Lower lobe of right lung (tissue), 2 donors: ENCODE measurements around the gene SH3GL3. TPM values are rescaled to one million over a fixed set of nuclear protein-coding genes. Genes with fewer than 3 reads are reported as not detected.

Experiments used
- ATAC-seq, 2 donors: fragments of 200-7000 bp; cut with Tn5 transposase; one replicate each; pipeline ENCODE4 v1.9.1; 2020 to 2022; ENCODE audit warnings: mild to moderate bottlenecking in 2 of 2, moderate library complexity in 2 of 2
- DNase-seq: peaks from one replicate; pipeline ENCODE4 v3.0.0-alpha.2; 2020
- H3K27ac ChIP-seq: fragments of 200-600 bp; one replicate; pipeline ENCODE4 v1.8.0; 2022
- H3K27me3 ChIP-seq: fragments of 200-600 bp; one replicate; pipeline ENCODE4 v1.8.0; 2022; ENCODE audit warnings: low read depth
- H3K36me3 ChIP-seq: fragments of 200-600 bp; one replicate; pipeline ENCODE4 v1.8.0; 2022; ENCODE audit warnings: mild to moderate bottlenecking
- H3K4me1 ChIP-seq: fragments of 200-600 bp; one replicate; pipeline ENCODE4 v1.8.0; 2022
- H3K4me3 ChIP-seq: fragments of 200-600 bp; one replicate; pipeline ENCODE4 v1.8.0; 2022; ENCODE audit warnings: mild to moderate bottlenecking
- H3K9me3 ChIP-seq: fragments of 200-600 bp; one replicate; pipeline ENCODE4 v1.8.0; 2022
- intact Hi-C: fragments of 100-400 bp; cut with DNase I; formaldehyde crosslinking; loops from one replicate; pipeline ENCODE4 v1.11.0; 2022
- total RNA-seq: library from RNA; stranded (reverse); fragmentation: NEBNext Ultra II Directional; extraction: Animal tissue kit (Norgen Biotek cat#: 25700); gene quantifications from one replicate; pipeline ENCODE4 v1.2.1, GENCODE V29; 2021
- TF ChIP-seq, protein P1 (sequence below): fragments of 200-600 bp; IDR thresholded peaks from one replicate; pipeline ENCODE4 v1.8.0; 2022; ENCODE audit warnings: antibody characterized with exemption, mild to moderate bottlenecking
- donor health status: DM: no; HTN: yes; CAD: no; lungs with severe emphysema.

Gene SH3GL3
- total RNA-seq, 1 donor from 2014 or later = 2.6 TPM

DNA sequence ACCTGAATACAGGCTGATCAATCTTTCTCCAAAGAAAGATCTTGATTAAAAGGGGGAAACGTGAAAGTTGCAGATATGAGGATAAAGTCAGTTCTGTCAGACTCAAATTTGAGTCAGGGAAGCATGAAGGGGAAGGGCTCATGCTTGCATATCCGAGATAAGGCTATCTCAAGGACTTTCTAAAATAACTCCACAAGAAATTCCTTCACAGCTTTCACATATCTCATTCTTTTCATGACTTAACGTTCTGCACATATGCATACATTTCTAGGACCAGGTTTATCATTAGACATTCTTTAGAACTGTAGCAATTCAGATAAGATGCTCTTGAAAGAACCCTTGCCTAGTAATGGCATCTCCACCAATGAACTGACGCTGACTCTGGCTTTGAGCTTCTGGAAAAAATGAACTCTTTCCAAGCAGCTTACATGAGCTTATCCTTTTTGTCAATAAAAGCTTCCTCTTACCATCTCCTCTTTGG is 15.9 kb downstream of the SH3GL3 start:
- DNase-seq = no peak
- ATAC-seq = peak; percentile 30 to 94
- H3K4me1 ChIP-seq = no peaks in the 10 kb centered on the region

GRCh38 chr15:83470887-83471286 is 23.7 kb downstream of the SH3GL3 start:
- no peaks in the 10 kb centered on the region for H3K27me3 ChIP-seq
- TF ChIP-seq, protein P1, sequence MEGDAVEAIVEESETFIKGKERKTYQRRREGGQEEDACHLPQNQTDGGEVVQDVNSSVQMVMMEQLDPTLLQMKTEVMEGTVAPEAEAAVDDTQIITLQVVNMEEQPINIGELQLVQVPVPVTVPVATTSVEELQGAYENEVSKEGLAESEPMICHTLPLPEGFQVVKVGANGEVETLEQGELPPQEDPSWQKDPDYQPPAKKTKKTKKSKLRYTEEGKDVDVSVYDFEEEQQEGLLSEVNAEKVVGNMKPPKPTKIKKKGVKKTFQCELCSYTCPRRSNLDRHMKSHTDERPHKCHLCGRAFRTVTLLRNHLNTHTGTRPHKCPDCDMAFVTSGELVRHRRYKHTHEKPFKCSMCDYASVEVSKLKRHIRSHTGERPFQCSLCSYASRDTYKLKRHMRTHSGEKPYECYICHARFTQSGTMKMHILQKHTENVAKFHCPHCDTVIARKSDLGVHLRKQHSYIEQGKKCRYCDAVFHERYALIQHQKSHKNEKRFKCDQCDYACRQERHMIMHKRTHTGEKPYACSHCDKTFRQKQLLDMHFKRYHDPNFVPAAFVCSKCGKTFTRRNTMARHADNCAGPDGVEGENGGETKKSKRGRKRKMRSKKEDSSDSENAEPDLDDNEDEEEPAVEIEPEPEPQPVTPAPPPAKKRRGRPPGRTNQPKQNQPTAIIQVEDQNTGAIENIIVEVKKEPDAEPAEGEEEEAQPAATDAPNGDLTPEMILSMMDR = no peak
- no peaks in the 10 kb centered on the region for H3K36me3 ChIP-seq
- H3K9me3 ChIP-seq = no peaks in the 10 kb centered on the region
- ATAC-seq (no peak), DNase-seq (no peak)
- H3K4me1 ChIP-seq = no peaks in the 10 kb centered on the region
- intact Hi-C loops = no loop called here
- H3K4me3 ChIP-seq = no peak overlapping the region
- no peak overlapping the region for H3K27ac ChIP-seq

More for the DNA sequence above, 15.9 kb downstream of the SH3GL3 start:
- no peaks in the 10 kb centered on the region for H3K9me3 ChIP-seq
- intact Hi-C loops = no loop called here
- H3K27me3 ChIP-seq = no peaks in the 10 kb centered on the region
- no peak overlapping the region for H3K4me3 ChIP-seq
- no peaks in the 10 kb centered on the region for H3K36me3 ChIP-seq
- TF ChIP-seq, protein P1 = no peak
- no peak overlapping the region for H3K27ac ChIP-seq

DNA sequence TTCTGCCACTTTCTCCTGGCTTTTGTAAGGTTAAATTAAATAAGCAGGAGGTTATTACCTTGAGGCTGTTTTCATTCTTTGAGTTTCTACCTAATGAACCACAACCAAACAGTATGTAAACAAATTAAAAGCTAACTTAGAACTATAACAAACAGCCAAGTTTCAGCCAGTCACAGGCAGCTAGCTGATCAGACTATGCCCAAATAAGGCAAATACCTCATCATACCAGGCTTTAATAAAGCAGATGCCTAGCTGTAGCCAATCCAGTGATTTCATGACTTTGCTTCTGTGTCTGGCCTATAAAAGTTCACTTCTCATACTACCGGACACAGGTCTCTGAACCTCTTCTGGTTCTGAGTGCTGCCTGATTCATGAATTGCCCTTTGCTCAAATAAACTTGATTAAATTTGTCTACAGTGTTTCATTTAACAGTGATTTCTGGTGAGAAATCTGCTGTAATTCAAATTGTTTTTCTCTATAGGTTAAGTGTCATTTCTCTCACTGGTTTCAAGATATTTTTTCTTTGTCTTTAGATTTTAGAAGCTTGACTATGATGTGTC is 24.2 kb downstream of the SH3GL3 start:
- no peaks in the 10 kb centered on the region for H3K4me1 ChIP-seq
- DNase-seq = no peak
- no peak overlapping the region for H3K4me3 ChIP-seq
- intact Hi-C loops = no loop called here
- H3K27me3 ChIP-seq = no peaks in the 10 kb centered on the region
- ATAC-seq = no peak
- H3K9me3 ChIP-seq = no peaks in the 10 kb centered on the region
- no peaks in the 10 kb centered on the region for H3K36me3 ChIP-seq
- TF ChIP-seq, protein P1 = no peak
- H3K27ac ChIP-seq = no peak overlapping the region

GRCh38 chr15:83472151-83472550 is 25.0 kb downstream of the SH3GL3 start:
- TF ChIP-seq, protein P1 = no peak

GRCh38 chr15:83472797-83473196 is 25.7 kb downstream of the SH3GL3 start:
- Histone ChIP-seq H3K36me3 (no peaks in the 10 kb centered on the region), H3K4me3 (no peak overlapping the region), H3K27me3 (no peaks in the 10 kb centered on the region), H3K27ac (no peak overlapping the region), H3K4me1 (no peaks in the 10 kb centered on the region), H3K9me3 (no peaks in the 10 kb centered on the region)
- ATAC-seq (no peak), DNase-seq (no peak)
- TF ChIP-seq, protein P1 = no peak
- intact Hi-C loops = no loop called here

More at GRCh38 chr15:83472151-83472550, 25.0 kb downstream of the SH3GL3 start:
- H3K4me3 ChIP-seq = no peak overlapping the region
- DNase-seq = no peak
- H3K27me3 ChIP-seq = no peaks in the 10 kb centered on the region
- no peaks in the 10 kb centered on the region for H3K36me3 ChIP-seq
- intact Hi-C loops = no loop called here
- no peak for ATAC-seq
- H3K9me3 ChIP-seq = no peaks in the 10 kb centered on the region
- no peak overlapping the region for H3K27ac ChIP-seq
- no peaks in the 10 kb centered on the region for H3K4me1 ChIP-seq
